Stimulated activated CD8-positive, alpha-beta memory T cell treated with anti-CD3 and anti-CD28 coated beads, Interleukin-7, amount 100 ng/mL, for 24 hours (primary cell): ENCODE data around the gene TSPO2.
"Not testable (repeated sequence)": the region's sequence is repeated elsewhere in the genome, so short reads cannot be mapped to it uniquely, and the experiment has no call there.

Experiments
- DNase-seq: peaks from one replicate; pipeline ENCODE4 v3.0.0-alpha.2; 2020; ENCODE audit warnings: low read depth

TSPO2 gene, protein sequence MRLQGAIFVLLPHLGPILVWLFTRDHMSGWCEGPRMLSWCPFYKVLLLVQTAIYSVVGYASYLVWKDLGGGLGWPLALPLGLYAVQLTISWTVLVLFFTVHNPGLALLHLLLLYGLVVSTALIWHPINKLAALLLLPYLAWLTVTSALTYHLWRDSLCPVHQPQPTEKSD

DNA sequence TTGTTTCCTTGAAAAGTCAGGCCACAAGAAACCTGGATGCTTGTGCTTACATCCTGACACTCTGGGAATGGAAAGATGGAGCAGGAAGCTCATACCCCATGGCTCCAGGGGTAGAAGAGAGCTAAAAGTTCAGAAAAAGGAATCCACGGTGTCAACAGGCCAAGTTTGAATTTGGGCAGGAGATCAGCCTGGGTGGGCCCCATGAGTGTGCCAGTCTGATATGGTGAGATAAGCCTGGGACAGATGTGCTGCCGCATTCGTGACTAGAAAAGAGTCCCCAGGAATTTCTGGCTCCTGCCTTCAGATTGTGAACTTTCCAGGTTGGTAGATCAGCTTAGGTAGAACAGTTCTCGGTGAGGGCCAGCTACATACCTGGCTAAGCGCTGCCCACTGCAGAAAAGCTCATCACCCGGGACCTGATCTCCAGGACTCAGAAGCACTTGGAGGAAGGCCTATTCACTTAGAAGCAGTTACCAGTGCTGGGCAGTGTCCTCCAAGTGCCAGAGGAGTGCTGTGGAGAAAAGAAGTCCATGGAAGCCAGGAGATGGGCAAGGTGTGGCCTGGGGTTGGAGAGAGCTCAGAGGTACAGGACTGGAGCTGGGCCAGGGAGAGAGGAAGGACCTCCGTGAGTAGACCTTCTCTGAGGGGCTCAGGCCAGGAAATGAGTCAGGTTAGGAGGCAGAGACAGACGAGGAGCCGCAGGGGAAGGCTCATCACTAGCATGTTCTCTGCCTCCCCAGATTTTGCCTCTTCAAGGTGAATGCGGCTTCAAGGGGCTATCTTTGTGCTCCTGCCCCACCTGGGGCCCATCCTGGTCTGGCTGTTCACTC is at the start of gene TSPO2:
Gene TSPO2 (plus strand): TSS at position 242 of the 830 bp plus-strand sequence. CDS start 519 bp downstream, at position 761.
- DNase-seq = no peak

DNA sequence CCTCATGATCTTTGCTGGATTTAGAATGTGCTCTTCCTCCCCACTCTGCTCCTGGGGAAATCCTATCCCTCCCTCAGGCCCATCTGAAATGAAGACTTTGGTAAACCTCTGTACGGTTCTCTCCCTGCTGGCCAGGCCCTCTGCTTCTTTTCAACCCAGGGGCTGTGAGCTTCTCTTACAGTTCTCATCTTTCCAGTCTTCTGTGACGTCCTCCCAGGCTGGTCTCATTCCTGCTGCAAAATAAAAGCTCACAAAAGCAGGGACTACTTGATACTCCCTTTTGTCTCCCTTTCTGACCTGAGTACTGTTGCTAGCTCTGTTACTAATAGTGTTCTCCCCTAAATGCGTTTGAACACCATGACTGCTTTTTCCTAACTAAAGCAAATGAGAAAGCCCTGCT is 49.5 kb upstream of the TSPO2 start:
- DNase-seq = no peak

DNA sequence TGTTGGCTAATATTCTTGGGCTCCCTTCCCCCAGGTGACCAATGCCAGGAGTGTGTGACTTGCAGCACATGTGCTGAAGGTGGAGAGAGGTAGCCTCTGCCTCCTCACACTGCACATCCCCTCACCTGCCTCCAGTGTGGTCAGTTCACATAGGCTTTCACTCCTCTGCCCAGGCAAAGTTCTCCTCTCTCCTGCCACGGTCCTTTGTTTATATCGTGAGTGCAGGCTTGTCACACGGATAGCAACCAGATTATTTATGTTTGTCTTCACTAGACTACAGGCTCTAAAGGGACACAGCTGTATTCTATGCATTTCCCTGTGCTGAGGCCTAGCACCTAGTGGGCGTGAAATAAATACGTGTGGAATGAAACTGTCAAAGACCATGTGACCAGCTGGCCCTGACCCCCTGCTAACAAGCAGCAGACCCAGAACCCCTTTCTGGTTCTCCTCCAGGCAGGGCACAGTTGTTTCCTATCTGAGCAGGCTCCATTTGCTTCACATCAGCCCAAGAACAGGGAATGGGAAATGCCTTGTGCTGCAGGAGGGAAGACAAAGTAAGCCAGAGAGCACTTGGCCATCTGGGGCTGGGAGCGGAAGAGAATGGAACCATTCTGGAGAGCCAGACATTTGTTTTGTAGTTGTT is 45.6 kb upstream of the TSPO2 start:
- no peak for DNase-seq

DNA sequence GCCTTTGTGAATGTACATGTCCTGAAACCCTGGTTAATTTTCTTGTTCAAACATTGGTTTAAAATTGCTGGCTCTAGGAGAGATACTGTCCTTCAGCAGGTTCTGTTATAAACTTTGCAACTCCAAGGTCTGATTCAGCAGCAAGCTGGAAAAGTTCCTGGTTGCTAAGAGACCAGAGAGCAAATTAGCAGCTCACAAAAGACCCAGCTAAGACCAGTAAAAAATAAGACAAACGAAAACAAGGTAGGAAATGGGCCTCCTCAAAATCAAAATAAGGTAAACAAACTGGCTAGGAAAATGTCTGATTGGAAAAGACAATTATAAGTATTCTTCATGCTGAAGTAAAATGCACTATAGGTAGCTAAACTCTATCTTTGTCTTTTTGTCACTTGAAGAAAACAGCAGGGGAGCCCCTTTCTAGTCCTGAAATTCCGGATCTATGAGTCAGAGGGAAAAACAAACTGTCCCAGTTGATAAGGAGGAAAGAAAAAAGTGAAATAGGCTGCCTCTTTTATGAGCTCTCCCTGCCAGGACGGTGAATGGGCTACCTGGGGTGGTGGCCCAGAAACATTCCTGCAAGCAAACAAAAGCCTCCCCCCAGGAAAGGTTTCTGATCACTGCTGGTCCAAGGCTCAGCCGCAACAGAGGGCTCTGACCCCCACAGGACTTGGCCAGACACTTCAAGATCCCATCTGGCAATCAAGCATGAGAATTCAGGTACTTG is 44.9 kb upstream of the TSPO2 start:
- DNase-seq = no peak

DNA sequence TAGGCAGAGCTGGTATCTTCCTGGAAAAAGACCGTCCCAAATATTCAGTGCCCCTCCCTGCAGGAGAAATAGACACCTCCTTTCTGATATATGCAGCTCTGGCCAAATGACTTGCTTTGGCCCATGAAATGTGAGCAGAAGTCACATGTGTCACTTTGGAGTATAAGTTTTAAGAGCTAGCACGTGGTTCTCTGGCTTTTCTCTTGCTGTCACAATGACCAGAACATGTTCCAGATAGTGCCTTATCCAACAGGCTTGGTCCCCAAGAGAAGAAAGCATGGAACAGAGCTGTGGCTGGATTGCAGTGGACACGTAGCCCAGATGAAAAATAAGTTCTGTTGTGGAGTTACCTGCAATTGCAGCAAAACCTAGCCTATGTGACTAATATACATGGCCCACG is 43.6 kb upstream of the TSPO2 start:
- DNase-seq = no peak

DNA sequence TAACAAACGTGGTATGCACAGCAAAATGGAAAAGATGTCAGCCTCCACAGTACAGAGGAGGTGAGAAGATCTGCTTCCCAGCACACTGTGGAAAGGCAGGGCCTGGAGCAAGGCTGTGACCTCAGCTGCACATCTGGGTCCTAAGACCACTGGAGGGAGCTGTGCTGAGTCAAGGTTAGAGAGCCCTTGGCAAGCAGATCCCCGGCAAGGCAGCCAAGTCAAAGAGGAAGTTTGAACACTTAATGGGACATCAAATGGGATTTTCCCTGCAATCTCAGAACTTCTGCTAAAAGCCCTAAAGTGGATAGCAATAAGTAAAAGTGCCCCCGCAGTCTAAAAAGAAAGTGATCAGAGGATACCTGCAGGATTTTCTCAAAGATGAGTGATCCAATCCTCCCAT is 42.7 kb upstream of the TSPO2 start:
- no peak for DNase-seq

DNA sequence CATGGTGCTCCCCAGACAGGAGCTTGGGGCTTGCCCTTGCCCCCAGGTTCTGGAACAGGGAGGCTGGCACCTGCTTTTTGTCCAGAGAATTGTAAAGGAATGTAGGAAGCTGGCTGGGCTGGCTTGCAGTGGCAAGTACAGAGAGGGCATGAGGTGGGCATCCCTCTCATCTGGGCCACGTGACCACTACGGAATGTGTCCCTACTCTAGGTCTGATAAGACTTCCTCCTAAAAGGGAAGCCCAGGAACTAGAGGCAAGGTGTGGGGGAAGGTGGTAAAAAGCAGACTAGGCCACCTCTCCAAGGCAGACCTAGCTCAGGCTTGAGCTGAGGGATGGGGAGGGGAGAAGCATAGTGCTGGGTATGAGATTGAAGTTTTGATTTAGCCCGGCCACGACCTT is 42.0 kb upstream of the TSPO2 start:
- no peak for DNase-seq

DNA sequence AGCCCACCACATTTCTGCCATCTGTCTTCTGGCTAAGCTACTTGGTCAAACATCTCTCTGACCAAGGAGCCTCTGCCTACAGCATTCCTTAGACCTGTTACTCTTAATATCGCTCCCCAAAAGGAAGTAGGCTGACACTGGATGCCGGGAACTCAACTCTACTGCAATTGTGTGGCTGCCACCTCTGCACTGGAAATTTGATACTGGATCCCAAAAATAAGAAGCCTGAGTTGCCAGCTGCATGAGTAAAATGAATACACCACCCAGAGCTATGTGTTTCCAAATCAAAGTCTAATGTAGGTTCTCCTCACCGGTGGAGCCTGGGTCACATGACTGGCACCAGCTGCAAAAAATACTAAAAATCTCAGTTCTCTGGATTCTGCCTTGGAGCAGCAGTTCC is 40.1 kb upstream of the TSPO2 start:
- no peak for DNase-seq

DNA sequence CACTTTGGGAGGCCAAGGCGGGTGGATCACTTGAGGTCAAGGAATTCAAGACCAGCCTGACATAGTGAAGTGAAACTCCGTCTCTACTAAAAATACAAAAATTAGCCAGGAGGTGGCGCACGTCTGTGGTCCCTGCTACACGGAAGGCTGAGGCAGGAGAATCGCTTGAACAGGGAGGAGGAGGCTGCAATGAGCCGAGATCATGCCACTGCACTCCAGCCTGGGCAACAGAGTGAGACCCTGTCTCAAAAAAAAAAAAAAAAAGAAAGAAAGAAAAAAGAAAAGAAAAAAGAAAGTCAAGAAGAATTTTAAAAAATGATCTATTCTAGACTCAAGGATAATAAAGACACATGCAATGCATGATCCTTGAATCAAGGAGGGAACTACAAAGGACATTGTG is 36.0 kb upstream of the TSPO2 start:
- DNase-seq = peak; percentile 5

DNA sequence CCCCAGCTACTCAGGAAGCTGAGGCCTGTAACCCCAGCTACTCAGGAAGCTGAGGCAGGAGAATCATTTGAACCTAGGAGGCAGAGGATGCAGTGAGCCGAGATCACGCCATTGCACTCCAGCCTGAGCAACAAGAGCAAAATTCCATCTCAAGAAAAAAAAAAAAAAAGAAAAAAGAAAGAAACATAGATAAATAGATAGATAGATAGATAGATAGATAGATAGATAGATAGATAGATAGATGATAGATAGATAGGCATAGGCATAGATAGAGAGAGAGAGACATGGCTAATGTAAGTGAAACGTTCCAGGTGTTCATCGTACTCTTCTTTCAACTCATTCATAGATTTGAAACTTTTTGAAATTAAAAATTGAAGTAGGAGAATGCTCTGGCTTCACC is 35.3 kb upstream of the TSPO2 start:
- not testable (repeated sequence) for DNase-seq

DNA sequence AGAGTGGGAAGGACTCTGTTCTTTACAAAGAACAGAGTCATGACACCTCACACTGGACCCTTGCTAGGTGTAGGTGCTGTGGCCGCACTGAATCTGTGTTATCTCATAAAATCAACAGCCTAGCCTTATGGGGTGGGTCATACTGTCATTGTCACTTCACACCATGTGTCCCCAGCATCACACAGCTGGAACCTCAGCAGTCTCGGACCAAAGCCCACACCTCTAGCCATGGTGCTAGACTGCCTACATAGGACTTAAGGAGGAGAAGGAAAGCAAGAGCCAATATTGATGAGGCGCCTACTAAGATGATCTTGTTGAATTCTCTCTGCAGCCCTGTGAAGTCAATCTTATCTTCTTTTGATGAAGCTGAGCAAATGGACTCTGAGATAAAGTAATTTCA is 34.3 kb upstream of the TSPO2 start:
- DNase-seq = no peak

DNA sequence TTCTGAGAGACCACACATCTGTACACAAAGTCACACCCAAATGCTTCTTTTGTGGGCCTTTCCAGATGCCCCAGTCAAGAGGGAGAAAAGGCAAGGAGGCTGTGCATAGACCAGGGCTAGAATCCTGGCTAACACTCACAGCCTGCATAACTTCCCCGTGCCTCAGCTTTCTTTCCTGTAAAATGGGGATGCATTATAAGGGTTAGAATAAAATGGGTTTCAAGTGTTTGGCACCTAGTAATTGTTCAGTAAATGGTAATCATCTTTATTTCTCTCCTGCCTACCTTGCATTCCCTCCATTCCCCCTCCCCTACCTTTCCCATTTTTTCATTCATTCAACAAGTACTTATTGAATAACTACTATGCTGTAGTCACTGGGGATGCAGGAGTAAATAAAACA is 32.6 kb upstream of the TSPO2 start:
- DNase-seq = no peak

DNA sequence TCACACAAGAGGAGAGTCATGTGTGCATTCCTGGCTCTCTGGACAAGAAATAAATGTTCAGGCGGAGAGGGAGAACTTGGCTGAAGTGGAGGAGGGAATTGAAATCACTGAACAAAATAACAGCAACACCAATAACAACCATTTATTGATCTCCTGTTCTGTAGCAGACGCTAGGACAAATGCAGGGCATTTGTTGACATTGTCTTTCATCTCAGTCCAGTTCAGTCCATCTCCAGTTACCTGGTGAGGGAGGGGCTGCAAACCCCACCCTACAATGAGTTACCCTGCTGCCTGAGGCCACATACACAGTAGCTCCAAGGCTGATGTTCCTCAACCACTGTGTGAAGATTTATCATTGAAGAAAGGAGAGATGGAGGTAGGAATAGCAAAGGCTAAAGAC is 30.6 kb upstream of the TSPO2 start:
- DNase-seq = no peak

DNA sequence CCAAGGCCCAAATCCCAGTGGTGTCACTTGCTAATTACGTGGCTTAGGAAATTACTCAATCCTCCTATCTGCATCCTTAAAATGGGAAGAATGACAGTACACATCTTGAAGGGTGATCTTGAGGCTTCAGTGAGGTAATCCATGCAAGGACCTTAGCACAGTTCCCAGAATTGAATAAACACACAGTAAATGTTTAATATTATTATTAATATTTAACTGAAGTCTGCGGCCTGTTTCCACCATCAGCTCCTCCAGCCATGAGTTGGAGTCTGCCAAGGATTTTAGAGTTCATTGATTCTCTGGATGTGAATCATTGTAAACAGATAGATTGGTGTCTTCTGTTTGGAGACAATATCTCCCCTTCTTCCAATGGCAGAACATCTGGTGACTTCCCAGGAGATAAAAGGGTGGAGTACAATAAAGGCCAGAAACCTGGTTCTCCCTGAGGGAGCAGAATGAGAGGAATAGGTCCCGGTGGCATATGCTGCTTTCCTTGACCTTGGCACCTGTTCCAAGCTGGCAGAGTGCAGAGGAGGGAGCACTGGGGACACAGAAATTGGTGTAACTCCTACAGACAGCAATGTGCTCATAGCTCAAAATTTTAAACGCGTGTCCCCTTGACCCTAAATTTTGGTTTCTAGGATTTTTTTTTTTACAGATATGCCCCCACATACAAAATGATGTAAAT is 28.7 kb upstream of the TSPO2 start:
- DNase-seq = no peak

DNA sequence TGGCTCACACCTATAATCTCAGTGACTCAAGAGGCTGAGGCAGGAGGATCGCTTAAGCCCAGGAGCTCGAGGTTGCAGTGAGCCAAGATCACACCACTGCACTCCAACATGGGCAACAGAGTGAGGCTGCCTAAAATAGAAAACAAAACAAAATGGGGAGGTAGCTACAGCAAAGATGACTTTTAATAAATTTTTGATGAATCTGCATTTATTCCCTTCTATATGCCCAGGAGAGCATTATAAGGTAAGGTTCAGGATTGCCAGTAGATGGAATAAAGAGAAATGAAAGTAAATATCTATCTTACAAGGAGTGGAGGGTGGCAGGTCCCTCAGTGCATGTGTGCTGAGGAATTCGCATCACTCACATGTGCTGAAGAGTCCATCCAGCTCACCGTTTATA is 27.5 kb upstream of the TSPO2 start:
- DNase-seq = no peak

DNA sequence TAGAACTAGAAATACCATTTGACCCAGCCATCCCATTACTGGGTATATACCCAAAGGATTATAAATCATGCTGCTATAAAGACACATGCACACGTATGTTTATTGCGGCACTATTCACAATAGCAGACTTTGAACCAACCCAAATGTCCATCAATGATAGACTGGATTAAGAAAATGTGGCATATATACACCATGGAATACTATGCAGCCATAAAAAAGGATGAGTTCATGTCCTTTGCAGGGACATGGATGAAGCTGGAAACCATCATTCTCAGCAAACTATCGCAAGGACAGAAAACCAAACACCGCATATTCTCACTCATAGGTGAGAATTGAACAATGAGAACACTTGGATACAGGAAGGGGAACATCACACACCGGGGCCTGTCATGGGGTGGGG is 26.4 kb upstream of the TSPO2 start:
- not testable (repeated sequence) for DNase-seq

DNA sequence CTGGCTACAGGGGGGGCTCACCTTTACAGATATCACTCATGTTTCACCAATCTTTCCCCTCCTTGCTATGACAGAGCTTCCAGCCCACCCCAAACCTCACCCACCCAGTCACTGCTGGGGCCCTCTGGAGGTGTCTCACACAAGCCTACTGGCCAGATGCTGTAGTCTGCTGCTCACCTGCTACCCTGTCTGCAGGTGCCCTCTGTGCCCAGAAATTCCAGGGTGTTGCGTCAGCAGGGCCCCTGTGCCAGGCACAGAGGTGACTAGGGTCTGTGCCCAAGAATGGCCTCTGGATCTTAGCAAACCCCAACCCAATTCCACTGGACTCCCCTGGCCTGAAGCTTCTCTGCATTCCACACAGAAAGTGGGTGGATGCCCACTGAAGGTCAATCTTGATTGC is 24.6 kb upstream of the TSPO2 start:
- no peak for DNase-seq

DNA sequence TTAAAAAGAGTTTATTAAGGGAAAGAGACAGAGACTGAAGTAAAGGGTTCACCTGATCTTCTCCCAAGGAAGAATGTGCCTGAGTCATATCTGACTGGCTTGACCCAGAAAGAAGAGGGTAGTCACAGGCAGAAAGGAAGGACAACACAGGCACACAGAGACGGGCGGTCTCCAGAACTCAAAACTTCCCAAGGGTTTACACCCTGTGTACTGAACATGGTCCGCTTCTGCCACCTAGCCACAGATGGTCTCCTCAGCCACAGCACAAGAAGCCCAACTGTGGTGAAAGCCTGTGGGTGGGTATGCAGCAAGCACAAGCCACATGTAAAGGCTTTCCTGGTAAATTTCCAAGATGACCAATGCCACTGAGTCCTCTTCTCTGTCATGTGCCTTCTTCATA is 20.4 kb upstream of the TSPO2 start:
- DNase-seq = no peak

DNA sequence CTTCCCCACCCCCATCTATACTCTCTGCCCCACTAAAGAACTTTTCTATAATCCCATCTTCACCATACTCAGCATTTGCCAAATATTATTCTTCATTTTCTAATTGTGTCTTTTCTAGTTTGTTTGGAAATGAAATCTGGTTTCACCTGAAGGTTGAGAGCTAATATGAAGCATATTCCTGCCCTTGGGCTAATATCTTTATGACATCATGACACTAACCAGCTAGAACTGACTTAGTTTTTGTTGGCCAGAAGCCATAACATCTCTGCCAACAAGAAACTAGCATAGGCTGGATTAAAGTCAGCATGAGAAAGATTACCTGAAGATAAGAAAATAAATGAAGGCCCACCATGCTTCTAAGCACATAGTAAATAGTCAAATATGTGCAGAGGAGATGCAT is 20.0 kb upstream of the TSPO2 start:
- DNase-seq = no peak

DNA sequence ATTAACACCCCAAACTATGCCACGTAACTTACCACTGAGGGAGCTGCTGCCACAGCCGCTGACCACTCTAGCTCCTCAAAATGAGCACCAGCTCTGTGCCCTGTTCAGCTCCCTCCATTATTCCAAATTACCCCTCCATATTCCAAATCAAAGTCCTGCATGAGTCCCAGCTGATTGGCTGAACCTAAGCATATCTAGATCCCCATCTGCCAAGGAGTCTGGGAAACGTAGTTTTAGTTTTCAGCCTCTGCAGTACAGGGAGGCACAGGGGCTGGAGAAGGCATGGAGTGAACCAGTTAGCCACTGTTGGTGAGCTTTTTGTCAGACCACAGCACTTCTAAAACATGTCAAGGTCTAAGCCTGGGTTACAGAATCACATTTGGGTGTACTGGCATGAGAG is 19.2 kb upstream of the TSPO2 start:
- DNase-seq = no peak

DNA sequence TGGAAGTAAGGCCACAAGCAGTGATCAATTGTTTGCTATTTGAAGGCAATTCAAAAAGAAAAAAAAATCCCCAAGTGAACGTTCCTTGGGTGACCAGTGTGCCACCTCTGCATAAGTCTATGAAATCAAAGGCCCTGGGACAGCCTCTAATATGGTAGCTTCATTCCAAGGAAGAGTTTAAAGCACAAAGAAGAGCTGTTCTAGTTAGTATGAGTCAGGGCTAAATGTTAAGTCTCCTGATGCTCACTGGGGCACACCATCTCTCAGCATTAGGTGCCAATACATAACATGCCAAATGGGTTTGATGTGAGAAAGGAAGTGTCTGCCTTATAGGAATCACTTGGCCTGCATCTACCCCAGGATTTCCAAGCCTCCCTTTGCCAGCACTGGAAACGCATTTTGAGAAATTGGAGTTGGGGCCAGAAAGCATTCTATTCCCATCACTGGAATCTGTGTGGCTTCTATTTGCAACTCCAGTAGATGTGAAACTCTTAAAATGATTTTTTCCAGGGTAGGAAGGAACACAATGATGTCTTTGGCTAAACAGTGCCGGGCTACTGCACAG is 16.2 kb upstream of the TSPO2 start:
- no peak for DNase-seq

DNA sequence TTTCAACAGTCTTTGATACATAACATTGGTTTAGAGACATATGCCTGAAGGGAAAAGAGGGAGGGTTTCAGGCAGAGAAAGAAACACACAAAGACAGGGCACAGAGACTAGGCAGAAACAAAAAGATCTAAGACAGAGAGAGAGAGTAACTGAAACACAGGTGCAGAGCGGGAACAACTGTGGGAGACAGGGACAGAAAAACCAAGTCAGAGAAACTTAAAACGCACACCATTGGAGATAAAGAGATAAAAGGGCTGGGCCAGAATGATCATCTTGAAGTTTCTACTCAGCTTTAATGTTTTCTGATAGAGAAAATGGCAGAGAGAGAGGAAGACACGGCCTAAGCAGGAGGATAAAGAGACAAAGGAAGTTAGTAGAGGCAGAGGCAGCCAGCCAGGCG is 15.0 kb upstream of the TSPO2 start:
- DNase-seq = no peak
